ENCODE data around the gene KBTBD12. TPM values are rescaled to one million over a fixed set of nuclear protein-coding genes. Genes with fewer than 3 reads are reported as not detected.

The KBTBD12 gene
- total and polyA plus RNA-seq, 5 donors from 2014 or later, result not detected

DNA sequence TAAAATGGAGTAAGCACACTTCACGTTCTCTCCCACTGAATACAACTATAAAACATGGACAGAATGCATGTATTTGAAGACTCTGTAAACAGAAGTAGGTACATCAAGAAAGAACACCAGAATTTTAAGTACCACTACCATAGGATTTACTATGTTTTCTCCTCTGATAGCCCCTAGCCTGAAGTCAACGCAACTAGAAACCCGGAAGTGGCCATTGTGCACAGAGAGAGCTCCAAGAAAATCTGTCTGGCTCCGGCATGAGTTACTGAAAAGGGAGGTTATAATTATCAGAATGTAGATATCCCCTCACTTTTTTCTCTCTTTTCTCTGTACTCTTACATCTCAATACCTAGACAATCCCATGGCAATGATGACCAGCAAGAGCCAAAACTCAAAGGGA is 23.8 kb downstream of the KBTBD12 start:
- Mint-ChIP-seq H3K36me3 (no peaks in the 10 kb centered on the region), H3K27ac (no peak overlapping the region), H3K4me1 (no peaks in the 10 kb centered on the region), H3K27me3 (peaks cover 54% of the 10 kb centered on the region), H3K4me3 (no peak overlapping the region), H3K9me3 (peaks cover 0 to 8% (median 2%) of the 10 kb centered on the region in 7 donors)
- ATAC-seq (ENCODE audit: low read depth in 2 of 2), result no peak
- Histone ChIP-seq H3K36me3 (ENCODE audit: control insufficient read depth, insufficient read depth, low read length) (no peaks in the 10 kb centered on the region), H3K27ac (ENCODE audit: insufficient read depth, low read length, poor library complexity, severe bottlenecking) (no peak overlapping the region), H3K27me3 (ENCODE audit: control insufficient read depth, insufficient read depth, low read length) (peaks cover 8% of the 10 kb centered on the region), H3K4me1 (ENCODE audit: control insufficient read depth, insufficient read depth, low read length, poor library complexity, severe bottlenecking) (no peaks in the 10 kb centered on the region), H3K9me3 (ENCODE audit: control insufficient read depth in 2 of 2, low read length in 2 of 2) (peaks cover 0 to 6% of the 10 kb centered on the region in 2 experiments), H3K4me3 (ENCODE audit: low read depth, low read length) (no peak overlapping the region)
- DNase-seq, result no peak

- H3K36me3 ChIP-seq (ENCODE audit: control insufficient read depth, insufficient read depth, low read length), result no peaks in the 10 kb centered on the region
- DNase-seq (no peak), ATAC-seq (ENCODE audit: low read depth in 2 of 2) (no peak)
- Mint-ChIP-seq H3K4me3 (no peak overlapping the region), H3K9me3 (peaks cover 0 to 10% (median 2%) of the 10 kb centered on the region in 7 donors), H3K27ac (no peak overlapping the region), H3K4me1 (no peaks in the 10 kb centered on the region), H3K36me3 (no peaks in the 10 kb centered on the region), H3K27me3 (peaks cover 42% of the 10 kb centered on the region)
- peaks cover 8% of the 10 kb centered on the region for H3K27me3 ChIP-seq (ENCODE audit: control insufficient read depth, insufficient read depth, low read length)
- H3K27ac ChIP-seq (ENCODE audit: insufficient read depth, low read length, poor library complexity, severe bottlenecking), result no peak overlapping the region
- peaks cover 0 to 6% of the 10 kb centered on the region in 2 experiments for H3K9me3 ChIP-seq (ENCODE audit: control insufficient read depth in 2 of 2, low read length in 2 of 2)
- no peak overlapping the region for H3K4me3 ChIP-seq (ENCODE audit: low read depth, low read length)
- no peaks in the 10 kb centered on the region for H3K4me1 ChIP-seq (ENCODE audit: control insufficient read depth, insufficient read depth, low read length, poor library complexity, severe bottlenecking)
Measured at GRCh38 chr3:127940116-127940515, 25.1 kb downstream of the KBTBD12 start.

DNA sequence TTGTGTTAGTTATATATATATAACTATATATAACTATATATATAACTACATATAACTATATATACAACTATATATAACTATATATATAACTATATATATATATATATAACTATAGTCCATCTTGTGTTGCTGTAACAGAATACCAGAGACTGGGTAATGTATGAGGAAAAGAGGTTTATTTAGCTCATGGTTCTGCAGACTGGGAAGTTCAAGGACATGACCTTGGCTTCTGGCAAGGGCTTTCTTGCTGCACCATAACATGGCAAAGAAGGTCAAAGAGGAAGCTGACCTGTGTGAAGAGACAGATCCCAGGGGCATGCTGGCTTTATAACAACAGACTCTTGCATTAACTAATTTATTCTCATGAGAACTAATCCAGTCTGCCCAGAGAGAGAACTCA is 27.6 kb downstream of the KBTBD12 start:
- Histone ChIP-seq H3K9me3 (ENCODE audit: control insufficient read depth in 2 of 2, low read length in 2 of 2) (peaks cover 0 to 6% of the 10 kb centered on the region in 2 experiments), H3K27ac (ENCODE audit: insufficient read depth, low read length, poor library complexity, severe bottlenecking) (no peak overlapping the region), H3K27me3 (ENCODE audit: control insufficient read depth, insufficient read depth, low read length) (peaks cover 10% of the 10 kb centered on the region), H3K36me3 (ENCODE audit: control insufficient read depth, insufficient read depth, low read length) (no peaks in the 10 kb centered on the region), H3K4me3 (ENCODE audit: low read depth, low read length) (no peak overlapping the region), H3K4me1 (ENCODE audit: control insufficient read depth, insufficient read depth, low read length, poor library complexity, severe bottlenecking) (no peaks in the 10 kb centered on the region)
- Mint-ChIP-seq H3K27ac (no peak overlapping the region), H3K27me3 (peaks cover 33% of the 10 kb centered on the region), H3K36me3 (no peaks in the 10 kb centered on the region), H3K9me3 (peaks cover 0 to 10% (median 4%) of the 10 kb centered on the region in 7 donors), H3K4me3 (no peak overlapping the region), H3K4me1 (no peaks in the 10 kb centered on the region)
- no peak for DNase-seq
- no peak for ATAC-seq (ENCODE audit: low read depth in 2 of 2)

DNA sequence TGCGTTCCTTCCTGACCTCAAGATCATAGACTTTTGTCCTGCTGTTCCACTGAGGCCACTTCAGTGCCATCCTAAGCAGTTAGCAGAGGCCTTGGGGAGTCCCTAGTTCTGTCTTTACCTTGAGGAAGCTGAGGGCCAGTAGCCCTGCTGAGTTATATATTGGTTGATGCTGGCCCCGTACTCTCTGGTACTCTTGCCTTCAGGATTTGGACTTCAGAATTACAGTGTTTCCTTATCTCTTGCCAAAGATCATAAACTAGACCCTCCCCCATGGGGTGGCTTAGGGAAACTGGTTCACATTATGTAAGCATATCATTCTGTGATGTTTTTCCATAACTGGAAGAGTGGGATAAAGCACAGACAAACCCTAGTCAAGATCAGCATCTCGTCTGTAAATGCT is 33.2 kb downstream of the KBTBD12 start:
- H3K36me3 Mint-ChIP-seq, result no peaks in the 10 kb centered on the region
- peaks cover 15% of the 10 kb centered on the region for H3K27me3 Mint-ChIP-seq
- DNase-seq, result no peak

GRCh38 chr3:127949446-127950055 is 34.5 kb downstream of the KBTBD12 start:
- Histone ChIP-seq H3K27me3 (ENCODE audit: control insufficient read depth, insufficient read depth, low read length) (peaks cover 28% of the 10 kb centered on the region), H3K36me3 (ENCODE audit: control insufficient read depth, insufficient read depth, low read length) (no peaks in the 10 kb centered on the region), H3K27ac (ENCODE audit: insufficient read depth, low read length, poor library complexity, severe bottlenecking) (no peak overlapping the region), H3K9me3 (ENCODE audit: control insufficient read depth in 2 of 2, low read length in 2 of 2) (no peaks in the 10 kb centered on the region), H3K4me3 (ENCODE audit: low read depth, low read length) (no peak overlapping the region), H3K4me1 (ENCODE audit: control insufficient read depth, insufficient read depth, low read length, poor library complexity, severe bottlenecking) (no peaks in the 10 kb centered on the region)
- H3K27me3 Mint-ChIP-seq, result peaks cover 24% of the 10 kb centered on the region
- H3K4me3 Mint-ChIP-seq, result no peak overlapping the region
- ATAC-seq (ENCODE audit: low read depth in 2 of 2), result no peak
- no peaks in the 10 kb centered on the region for H3K36me3 Mint-ChIP-seq
- peaks cover 0 to 5% (median 0%) of the 10 kb centered on the region in 7 donors for H3K9me3 Mint-ChIP-seq
- no peak for DNase-seq
- no peaks in the 10 kb centered on the region for H3K4me1 Mint-ChIP-seq
- no peak overlapping the region for H3K27ac Mint-ChIP-seq

More for the DNA sequence above, 33.2 kb downstream of the KBTBD12 start:
- Histone ChIP-seq H3K4me3 (ENCODE audit: low read depth, low read length) (no peak overlapping the region), H3K4me1 (ENCODE audit: control insufficient read depth, insufficient read depth, low read length, poor library complexity, severe bottlenecking) (no peaks in the 10 kb centered on the region), H3K27me3 (ENCODE audit: control insufficient read depth, insufficient read depth, low read length) (peaks cover 22% of the 10 kb centered on the region), H3K36me3 (ENCODE audit: control insufficient read depth, insufficient read depth, low read length) (no peaks in the 10 kb centered on the region), H3K9me3 (ENCODE audit: control insufficient read depth in 2 of 2, low read length in 2 of 2) (no peaks in the 10 kb centered on the region), H3K27ac (ENCODE audit: insufficient read depth, low read length, poor library complexity, severe bottlenecking) (no peak overlapping the region)
- Mint-ChIP-seq H3K4me1 (no peaks in the 10 kb centered on the region), H3K4me3 (no peak overlapping the region), H3K9me3 (peaks cover 0 to 6% (median 0%) of the 10 kb centered on the region in 7 donors), H3K27ac (no peak overlapping the region)
- ATAC-seq (ENCODE audit: low read depth in 2 of 2), result no peak

DNA sequence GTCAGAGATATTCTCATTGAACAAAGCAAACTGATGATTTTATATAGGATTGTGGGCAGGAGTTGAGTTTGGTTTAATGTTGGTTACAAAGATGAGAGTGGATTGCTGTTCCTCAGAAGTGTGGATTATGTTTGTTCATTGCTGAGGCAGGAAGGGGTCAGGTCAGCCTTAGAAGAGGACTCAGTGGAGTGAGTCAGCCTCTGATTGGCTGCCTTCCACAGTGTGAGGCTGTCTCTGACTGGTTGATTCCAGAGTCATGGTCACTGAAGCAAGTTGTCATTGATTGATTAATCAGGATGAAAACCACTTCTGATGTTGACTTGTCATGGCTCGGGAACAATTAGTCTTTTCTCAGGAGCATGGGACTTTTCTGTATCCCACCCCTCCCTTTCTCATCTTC is 36.2 kb downstream of the KBTBD12 start:
- Mint-ChIP-seq H3K9me3 (peaks cover 0 to 2% (median 0%) of the 10 kb centered on the region in 7 donors), H3K27ac (no peak overlapping the region), H3K27me3 (peaks cover 32% of the 10 kb centered on the region), H3K4me3 (no peak overlapping the region), H3K36me3 (no peaks in the 10 kb centered on the region), H3K4me1 (no peaks in the 10 kb centered on the region)
- DNase-seq (no peak), ATAC-seq (ENCODE audit: low read depth in 2 of 2) (no peak)
- Histone ChIP-seq H3K27ac (ENCODE audit: insufficient read depth, low read length, poor library complexity, severe bottlenecking) (no peak overlapping the region), H3K27me3 (ENCODE audit: control insufficient read depth, insufficient read depth, low read length) (peaks cover 28% of the 10 kb centered on the region), H3K9me3 (ENCODE audit: control insufficient read depth in 2 of 2, low read length in 2 of 2) (no peaks in the 10 kb centered on the region), H3K36me3 (ENCODE audit: control insufficient read depth, insufficient read depth, low read length) (no peaks in the 10 kb centered on the region), H3K4me3 (ENCODE audit: low read depth, low read length) (no peak overlapping the region), H3K4me1 (ENCODE audit: control insufficient read depth, insufficient read depth, low read length, poor library complexity, severe bottlenecking) (no peaks in the 10 kb centered on the region)

- Mint-ChIP-seq H3K4me3 (no peak overlapping the region), H3K27ac (no peak overlapping the region), H3K27me3 (peaks cover 36% of the 10 kb centered on the region), H3K36me3 (no peaks in the 10 kb centered on the region), H3K9me3 (no peaks in the 10 kb centered on the region), H3K4me1 (no peaks in the 10 kb centered on the region)
- Histone ChIP-seq H3K27ac (ENCODE audit: insufficient read depth, low read length, poor library complexity, severe bottlenecking) (no peak overlapping the region), H3K9me3 (ENCODE audit: control insufficient read depth in 2 of 2, low read length in 2 of 2) (no peaks in the 10 kb centered on the region), H3K4me3 (ENCODE audit: low read depth, low read length) (no peak overlapping the region), H3K36me3 (ENCODE audit: control insufficient read depth, insufficient read depth, low read length) (no peaks in the 10 kb centered on the region), H3K4me1 (ENCODE audit: control insufficient read depth, insufficient read depth, low read length, poor library complexity, severe bottlenecking) (no peaks in the 10 kb centered on the region), H3K27me3 (ENCODE audit: control insufficient read depth, insufficient read depth, low read length) (peaks cover 22% of the 10 kb centered on the region)
- DNase-seq (no peak), ATAC-seq (ENCODE audit: low read depth in 2 of 2) (no peak)
Measured at GRCh38 chr3:127953091-127954035, 38.3 kb downstream of the KBTBD12 start.

Measured in CD4-positive, CD25-positive, alpha-beta regulatory T cell (primary cell).